Measurements from ENCODE around the gene BSND. TPM values are rescaled to one million over a fixed set of nuclear protein-coding genes. Genes with fewer than 3 reads are reported as not detected.

The BSND gene
- total RNA-seq, 4 donors from 2014 or later, result not detected

DNA sequence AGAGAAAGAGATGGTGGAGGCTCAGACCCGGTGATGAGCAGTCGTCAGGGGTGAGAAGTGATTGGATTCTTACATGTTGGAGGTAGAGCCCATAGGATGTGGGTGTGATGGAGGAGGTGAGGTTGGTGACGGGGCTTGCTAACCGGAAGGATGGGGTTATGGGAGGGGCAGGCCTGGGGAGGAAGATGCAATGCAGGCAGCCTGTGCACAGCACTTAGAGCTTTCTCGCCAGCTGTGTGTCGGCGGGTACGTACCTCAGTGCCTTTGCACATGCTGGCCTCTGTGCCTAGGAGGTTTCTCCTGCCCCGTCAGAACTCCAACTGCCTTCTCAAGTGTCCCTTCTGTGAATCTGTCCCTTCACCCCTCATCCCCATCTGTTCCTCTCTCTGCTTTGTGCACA is 2.9 kb upstream of the BSND start:
- TF ChIP-seq, protein P1, sequence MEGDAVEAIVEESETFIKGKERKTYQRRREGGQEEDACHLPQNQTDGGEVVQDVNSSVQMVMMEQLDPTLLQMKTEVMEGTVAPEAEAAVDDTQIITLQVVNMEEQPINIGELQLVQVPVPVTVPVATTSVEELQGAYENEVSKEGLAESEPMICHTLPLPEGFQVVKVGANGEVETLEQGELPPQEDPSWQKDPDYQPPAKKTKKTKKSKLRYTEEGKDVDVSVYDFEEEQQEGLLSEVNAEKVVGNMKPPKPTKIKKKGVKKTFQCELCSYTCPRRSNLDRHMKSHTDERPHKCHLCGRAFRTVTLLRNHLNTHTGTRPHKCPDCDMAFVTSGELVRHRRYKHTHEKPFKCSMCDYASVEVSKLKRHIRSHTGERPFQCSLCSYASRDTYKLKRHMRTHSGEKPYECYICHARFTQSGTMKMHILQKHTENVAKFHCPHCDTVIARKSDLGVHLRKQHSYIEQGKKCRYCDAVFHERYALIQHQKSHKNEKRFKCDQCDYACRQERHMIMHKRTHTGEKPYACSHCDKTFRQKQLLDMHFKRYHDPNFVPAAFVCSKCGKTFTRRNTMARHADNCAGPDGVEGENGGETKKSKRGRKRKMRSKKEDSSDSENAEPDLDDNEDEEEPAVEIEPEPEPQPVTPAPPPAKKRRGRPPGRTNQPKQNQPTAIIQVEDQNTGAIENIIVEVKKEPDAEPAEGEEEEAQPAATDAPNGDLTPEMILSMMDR (IDR thresholded peaks at IDR 0.05), result no peak
- TF ChIP-seq POLR2A (IDR thresholded peaks at IDR 0.05), result no peak
- WGBS, 2 donors, result 75 to 81% methylated on average over 9 of the region's 9 CpGs
- no peak for DNase-seq
- H3K9me3 ChIP-seq, result no peaks in the 10 kb centered on the region
- no peak overlapping the region for H3K27ac ChIP-seq
- intact Hi-C loops (cut with DNase I), result loop anchor here (5.0 kb wide), 1 partner anchor 44 kb away; no protein-coding TSS in a partner anchor
- no peaks in the 10 kb centered on the region for H3K36me3 ChIP-seq
- H3K27me3 ChIP-seq, result peaks cover 0 to 58% (median 1%) of the 10 kb centered on the region in 4 donors
- no peak overlapping the region for H3K4me3 ChIP-seq
- H3K4me1 ChIP-seq, result peaks cover 6 to 13% (median 7%) of the 10 kb centered on the region in 3 donors

DNA sequence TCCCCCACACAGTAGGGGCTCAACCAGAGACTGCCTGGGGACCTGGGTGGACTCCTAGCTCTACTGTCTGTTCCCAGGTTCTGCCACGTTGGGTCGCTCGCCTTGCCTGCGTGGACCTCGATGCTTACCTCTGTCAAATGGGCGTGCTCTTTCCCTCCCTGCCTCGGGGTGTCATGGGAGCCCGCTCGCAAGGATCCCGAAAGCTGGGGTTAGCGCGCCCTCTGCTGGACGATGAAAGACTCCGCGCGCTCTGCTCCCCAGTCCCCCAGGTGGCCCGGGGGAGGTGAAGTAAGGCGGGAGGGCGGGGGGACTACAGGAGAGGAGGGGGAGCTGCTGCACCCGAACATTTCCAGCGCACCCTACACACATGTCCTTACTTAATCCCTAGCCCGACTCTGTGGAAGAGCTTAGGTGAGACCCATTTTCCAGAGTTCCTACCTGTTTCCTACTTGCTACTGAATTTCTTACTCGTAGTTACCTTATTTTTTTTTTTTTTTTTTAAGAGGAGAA is 2.3 kb upstream of the BSND start:
- H3K9me3 ChIP-seq, result no peaks in the 10 kb centered on the region

DNA sequence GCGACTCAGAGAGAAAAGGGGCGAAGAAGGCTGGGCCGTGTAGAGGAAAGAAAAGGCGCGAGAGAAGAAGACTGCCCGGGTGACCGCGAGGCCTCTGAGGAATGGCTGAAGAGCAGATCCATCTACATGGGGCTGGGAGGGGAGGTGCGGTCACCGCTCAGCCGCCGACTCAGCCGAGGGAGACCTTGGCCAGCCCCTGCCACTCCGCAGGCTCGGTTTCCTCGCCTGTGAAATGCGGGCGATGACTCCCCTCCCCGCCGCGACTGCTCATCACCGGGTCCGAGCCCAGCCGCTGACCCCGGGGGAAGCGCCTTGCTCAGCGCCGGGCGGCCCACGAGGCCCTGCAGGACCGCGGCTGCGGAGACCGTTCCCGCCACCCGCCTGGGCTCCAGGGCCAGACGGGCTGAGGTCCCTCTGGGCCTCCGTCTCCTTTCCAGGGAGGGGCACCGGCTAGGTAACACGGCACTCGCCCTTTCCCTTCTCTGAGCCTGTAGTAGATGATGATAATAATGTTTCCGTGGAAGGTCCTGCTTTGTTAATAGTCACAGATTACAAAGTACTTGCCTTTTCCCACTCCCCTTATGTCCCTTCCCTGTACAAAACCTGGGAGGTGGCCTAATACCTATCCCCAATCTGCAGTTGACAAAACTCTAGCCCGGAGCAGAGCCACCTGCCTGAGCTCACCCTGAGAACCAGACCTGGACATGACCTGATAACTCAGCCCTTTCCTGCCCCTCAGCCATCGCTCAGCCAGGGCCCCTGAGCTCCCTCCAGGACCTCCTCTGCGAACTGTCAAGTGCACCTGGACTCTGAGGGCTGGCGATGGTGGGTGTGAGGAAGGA is 1.6 kb upstream of the BSND start:
- TF ChIP-seq, protein P1 (IDR thresholded peaks at IDR 0.05), result no peak
- TF ChIP-seq POLR2A (IDR thresholded peaks at IDR 0.05), result no peak
- peaks cover 6 to 13% (median 7%) of the 10 kb centered on the region in 3 donors for H3K4me1 ChIP-seq
- no peak for DNase-seq
- H3K27ac ChIP-seq, result no peak overlapping the region
- H3K9me3 ChIP-seq, result no peaks in the 10 kb centered on the region
- H3K27me3 ChIP-seq, result peaks cover 0 to 58% (median 1%) of the 10 kb centered on the region in 4 donors
- no peaks in the 10 kb centered on the region for H3K36me3 ChIP-seq
- intact Hi-C loops (cut with DNase I), result loop anchor here (5.0 kb wide), 1 partner anchor 45 kb away; no protein-coding TSS in a partner anchor
- 12 to 17% methylated on average over 18 to 19 of the region's 46 CpGs for WGBS, 2 donors
- H3K4me3 ChIP-seq, result peak overlapping the region in 2 of 4 donors; percentile 19 to 33

More for the DNA sequence above, 2.3 kb upstream of the BSND start:
- no peaks in the 10 kb centered on the region for H3K36me3 ChIP-seq
- peak overlapping the region in 2 of 4 donors; percentile 19 to 33 for H3K4me3 ChIP-seq
- no peak overlapping the region for H3K27ac ChIP-seq
- H3K4me1 ChIP-seq, result peaks cover 6 to 13% (median 7%) of the 10 kb centered on the region in 3 donors
- intact Hi-C loops (cut with DNase I), result loop anchor here (5.0 kb wide), 1 partner anchor 44 kb away; no protein-coding TSS in a partner anchor
- TF ChIP-seq, protein P1 (IDR thresholded peaks at IDR 0.05), result peak; percentile 79 to 89 (median 85)
- no peak for TF ChIP-seq POLR2A (IDR thresholded peaks at IDR 0.05)
- DNase-seq, result no peak
- peaks cover 0 to 58% (median 1%) of the 10 kb centered on the region in 4 donors for H3K27me3 ChIP-seq
- WGBS, 2 donors, result 0 to 5% methylated on average over 6 to 11 of the region's 23 CpGs

- H3K9me3 ChIP-seq, result no peaks in the 10 kb centered on the region
- no peak for TF ChIP-seq POLR2A (IDR thresholded peaks at IDR 0.05)
- TF ChIP-seq, protein P1 (IDR thresholded peaks at IDR 0.05), result no peak
- H3K27ac ChIP-seq, result no peak overlapping the region
- no peaks in the 10 kb centered on the region for H3K36me3 ChIP-seq
- H3K4me1 ChIP-seq, result peaks cover 6 to 13% (median 7%) of the 10 kb centered on the region in 3 donors
- peaks cover 0 to 62% (median 1%) of the 10 kb centered on the region in 4 donors for H3K27me3 ChIP-seq
- intact Hi-C loops (cut with DNase I), result loop anchor here (5.0 kb wide), 1 partner anchor 45 kb away; no protein-coding TSS in a partner anchor
- H3K4me3 ChIP-seq, result no peak overlapping the region
- no peak for DNase-seq
- 68 to 89% methylated on average over 4 to 6 of the region's 6 CpGs for WGBS, 2 donors
Measured at GRCh38 chr1:54997711-54997986, 1.1 kb upstream of the BSND start.

DNA sequence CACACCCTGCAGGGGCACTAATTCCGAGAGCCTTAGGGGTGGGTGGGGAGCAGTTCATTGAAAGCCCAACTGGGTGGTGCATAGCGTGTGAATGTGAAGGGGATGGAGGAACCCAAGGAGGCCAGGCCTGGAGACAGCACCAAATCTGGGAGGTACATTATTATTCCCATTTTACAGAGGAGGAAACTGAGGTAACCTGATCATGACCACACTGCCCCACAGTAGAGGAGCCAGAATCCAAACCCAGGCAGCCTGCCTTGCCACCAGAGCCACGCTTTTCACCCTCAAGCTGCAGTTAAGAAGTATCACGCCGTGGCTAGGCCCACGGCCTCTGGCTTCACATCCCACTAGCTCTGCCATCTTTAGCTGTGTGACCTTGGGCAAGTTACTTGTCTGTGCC is 633 bp upstream of the BSND start:
- 79 to 82% methylated on average over 4 to 6 of the region's 6 CpGs for WGBS, 2 donors
- H3K4me3 ChIP-seq, result no peak overlapping the region
- no peak overlapping the region for H3K27ac ChIP-seq
- H3K36me3 ChIP-seq, result no peaks in the 10 kb centered on the region
- peaks cover 0 to 62% (median 1%) of the 10 kb centered on the region in 4 donors for H3K27me3 ChIP-seq
- intact Hi-C loops (cut with DNase I), result loop anchor here (5.0 kb wide), 1 partner anchor 46 kb away; no protein-coding TSS in a partner anchor
- H3K9me3 ChIP-seq, result no peaks in the 10 kb centered on the region
- no peak for DNase-seq
- H3K4me1 ChIP-seq, result peaks cover 6 to 13% (median 7%) of the 10 kb centered on the region in 3 donors
- TF ChIP-seq, protein P1 (IDR thresholded peaks at IDR 0.05), result no peak
- no peak for TF ChIP-seq POLR2A (IDR thresholded peaks at IDR 0.05)

All from esophagus squamous epithelium (tissue), 5 donors.